Stomach (tissue), 9 donors: ENCODE results near the gene GPR62. TPM values are rescaled to one million over a fixed set of nuclear protein-coding genes. Genes with fewer than 3 reads are reported as not detected.

Source experiments
- DNase-seq, 2 donors: peaks; one replicate each; pipeline versions ENCODE4 v3.0.0 to v3.0.0-alpha.2; 2013 to 2019
- H3K27ac ChIP-seq, 5 donors: fragments of 200-600 bp in 4 of 5; sonication (generic) in 4 of 5; one replicate each; pipeline ENCODE4 v1.5.1; 2013 to 2019; ENCODE audit warnings: mild to moderate bottlenecking in 1 of 5, moderate library complexity in 1 of 5
- H3K27me3 ChIP-seq, 3 donors: fragments of 200-600 bp; sonication (generic); one replicate each; pipeline ENCODE4 v1.5.1; 2017 to 2019; ENCODE audit warnings: mixed run types in 1 of 3
- H3K36me3 ChIP-seq, 4 donors: fragments of 200-600 bp; sonication (generic); 1 replicate in 3 of 4; 2 replicates in 1 of 4; pipeline ENCODE4 v1.5.1; 2016 to 2019
- H3K4me1 ChIP-seq, 4 donors: fragments of 200-600 bp; sonication (generic); one replicate each; pipeline ENCODE4 v1.5.1; 2016 to 2019
- H3K4me3 ChIP-seq, 4 donors: fragments of 200-600 bp; sonication (generic) in 3 of 4; one replicate each; pipeline ENCODE4 v1.5.1; 2016 to 2019; ENCODE audit warnings: mild to moderate bottlenecking in 1 of 4
- H3K9me3 ChIP-seq, 4 donors: fragments of 200-600 bp; sonication (generic); one replicate each; pipeline ENCODE4 v1.5.1; 2016 to 2019
- EP300 ChIP-seq: sonication (generic); formaldehyde crosslinking; IDR thresholded peaks from one replicate; pipeline ENCODE4 v1.6.1; 2017; ENCODE audit warnings: antibody characterized with exemption
- POLR2A ChIP-seq, 4 donors: fragments of 450-650 bp; IDR thresholded peaks; one replicate each; pipeline ENCODE4 v1.6.1; 2016; ENCODE audit warnings: antibody characterized with exemption in 4 of 4, control low read depth in 2 of 4, mild to moderate bottlenecking in 1 of 4, moderate library complexity in 1 of 4
- POLR2AphosphoS5 ChIP-seq, 3 donors: sonication (generic); formaldehyde crosslinking; IDR thresholded peaks; one replicate each; pipeline ENCODE4 v1.6.1; 2016; ENCODE audit warnings: antibody characterized with exemption in 3 of 3
- WGBS, 5 donors: extraction: QIAGEN DNeasy Blood & Tissue Kit in 3 of 5; methylation state at CpG; one replicate each; pipeline versions ENCODE4 v1.1.5 to v1.1.7; 2013 to 2018; 5-methylcytosine and 5-hydroxymethylcytosine counted together
- intact Hi-C: fragments of 100-400 bp; cut with DNase I; formaldehyde crosslinking; loops from one replicate; pipeline ENCODE4 v1.15.1; 2023; ENCODE audit warnings: low total_unique reads
- polyA plus RNA-seq, 3 donors: library from polyadenylated mRNA; stranded (reverse); fragments of 200-250 nt; gene quantifications; one replicate each; pipeline ENCODE4 v1.2.3, GENCODE V29; 2013
- total RNA-seq, 5 donors: library from RNA; depleted of rRNA; stranded (reverse); fragments of >200 nt; gene quantifications; one replicate each; pipeline versions ENCODE4 v1.1.0 to v1.2.3, GENCODE V29; 2014 to 2016
- TF ChIP-seq, protein P1 (sequence below), 7 experiments: fragments of 450-650 bp in 4 of 7; fragments of 200-600 bp in 3 of 7; sonication (generic) in 3 of 7; IDR thresholded peaks; one replicate each; pipeline ENCODE4 v1.5.1; 2016 to 2019; ENCODE audit warnings: antibody characterized with exemption in 7 of 7, control low read depth in 2 of 7, mild to moderate bottlenecking in 1 of 7
- donor health status: healthy with polysubstance abuse.
- donor health status: Bipolar disorder and iron deficiency.
- donor health status: healthy.

GPR62 gene
- total and polyA plus RNA-seq, 8 donors = 0.25 TPM; not detected in 7

- intact Hi-C loops = loop anchor here (10.0 kb wide), 1 partner anchor 197 kb away; no protein-coding TSS in a partner anchor
- WGBS, 5 donors = 71 to 82% (median 80%) methylated on average over 10 to 13 of the region's 13 CpGs
Observed at GRCh38 chr3:51947215-51947900, 7.8 kb upstream of the GPR62 start.

DNA sequence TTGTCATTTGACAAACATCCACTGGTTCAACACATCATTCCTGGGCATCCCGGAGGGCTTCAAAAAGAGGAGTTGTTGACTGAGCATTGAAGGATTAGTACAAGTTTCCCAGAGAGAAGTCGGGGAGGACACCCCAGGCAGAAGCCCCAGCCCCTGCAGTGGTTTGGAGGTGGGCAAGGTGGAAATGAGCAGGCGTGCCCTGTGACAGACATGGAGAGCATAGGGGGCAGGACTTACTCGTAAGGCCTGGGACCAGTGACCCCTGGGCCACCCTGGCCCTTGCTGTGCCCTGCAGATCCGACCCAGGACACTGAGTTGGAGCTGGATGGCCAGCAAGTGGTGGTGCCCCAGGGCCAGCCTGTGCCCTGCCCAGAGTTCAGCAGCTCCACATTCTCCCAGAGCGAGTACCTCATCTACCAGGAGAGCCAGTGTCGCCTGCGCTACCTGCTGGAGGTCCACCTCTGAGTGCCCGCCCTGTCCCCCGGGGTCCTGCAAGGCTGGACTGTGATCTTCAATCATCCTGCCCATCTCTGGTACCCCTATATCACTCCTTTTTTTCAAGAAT, 7.1 kb upstream of the GPR62 start:
- Histone ChIP-seq H3K27ac (no peak overlapping the region), H3K9me3 (no peaks in the 10 kb centered on the region), H3K4me1 (peaks cover 4 to 5% (median 4%) of the 10 kb centered on the region in 4 donors), H3K4me3 (no peak overlapping the region), H3K36me3 (peaks cover 0 to 55% (median 42%) of the 10 kb centered on the region in 4 donors), H3K27me3 (no peaks in the 10 kb centered on the region)
- WGBS, 5 donors = 88 to 95% (median 94%) methylated on average over 9 to 10 of the region's 10 CpGs
- TF ChIP-seq, protein P1, sequence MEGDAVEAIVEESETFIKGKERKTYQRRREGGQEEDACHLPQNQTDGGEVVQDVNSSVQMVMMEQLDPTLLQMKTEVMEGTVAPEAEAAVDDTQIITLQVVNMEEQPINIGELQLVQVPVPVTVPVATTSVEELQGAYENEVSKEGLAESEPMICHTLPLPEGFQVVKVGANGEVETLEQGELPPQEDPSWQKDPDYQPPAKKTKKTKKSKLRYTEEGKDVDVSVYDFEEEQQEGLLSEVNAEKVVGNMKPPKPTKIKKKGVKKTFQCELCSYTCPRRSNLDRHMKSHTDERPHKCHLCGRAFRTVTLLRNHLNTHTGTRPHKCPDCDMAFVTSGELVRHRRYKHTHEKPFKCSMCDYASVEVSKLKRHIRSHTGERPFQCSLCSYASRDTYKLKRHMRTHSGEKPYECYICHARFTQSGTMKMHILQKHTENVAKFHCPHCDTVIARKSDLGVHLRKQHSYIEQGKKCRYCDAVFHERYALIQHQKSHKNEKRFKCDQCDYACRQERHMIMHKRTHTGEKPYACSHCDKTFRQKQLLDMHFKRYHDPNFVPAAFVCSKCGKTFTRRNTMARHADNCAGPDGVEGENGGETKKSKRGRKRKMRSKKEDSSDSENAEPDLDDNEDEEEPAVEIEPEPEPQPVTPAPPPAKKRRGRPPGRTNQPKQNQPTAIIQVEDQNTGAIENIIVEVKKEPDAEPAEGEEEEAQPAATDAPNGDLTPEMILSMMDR (IDR thresholded peaks at IDR 0.05) = no peak
- TF ChIP-seq POLR2A (IDR thresholded peaks at IDR 0.05) (no peak), POLR2AphosphoS5 (IDR thresholded peaks at IDR 0.05) (no peak), EP300 (no peak)
- DNase-seq = no peak
- intact Hi-C loops = loop anchor here (10.0 kb wide), 1 partner anchor 197 kb away; no protein-coding TSS in a partner anchor

More at GRCh38 chr3:51947215-51947900, 7.8 kb upstream of the GPR62 start:
- Histone ChIP-seq H3K4me3 (no peak overlapping the region), H3K4me1 (peaks cover 11 to 13% (median 12%) of the 10 kb centered on the region in 4 donors), H3K27me3 (no peaks in the 10 kb centered on the region), H3K27ac (no peak overlapping the region), H3K9me3 (no peaks in the 10 kb centered on the region), H3K36me3 (peaks cover 0 to 55% (median 42%) of the 10 kb centered on the region in 4 donors)
- no peak for DNase-seq
- TF ChIP-seq EP300 = no peak

GRCh38 chr3:51949121-51949520, 6.1 kb upstream of the GPR62 start:
- Histone ChIP-seq H3K4me3 (no peak overlapping the region), H3K36me3 (peaks cover 0 to 52% (median 42%) of the 10 kb centered on the region in 4 donors), H3K27me3 (no peaks in the 10 kb centered on the region), H3K27ac (no peak overlapping the region), H3K4me1 (no peaks in the 10 kb centered on the region), H3K9me3 (no peaks in the 10 kb centered on the region)
- TF ChIP-seq, protein P1 (IDR thresholded peaks at IDR 0.05) = no peak
- TF ChIP-seq POLR2AphosphoS5 (IDR thresholded peaks at IDR 0.05) (no peak), EP300 (no peak), POLR2A (IDR thresholded peaks at IDR 0.05) (no peak)
- no peak for DNase-seq
- intact Hi-C loops = loop anchor here (10.0 kb wide), 1 partner anchor 196 kb away; no protein-coding TSS in a partner anchor
- 87 to 95% (median 93%) methylated on average over 5 of the region's 5 CpGs for WGBS, 5 donors

DNA sequence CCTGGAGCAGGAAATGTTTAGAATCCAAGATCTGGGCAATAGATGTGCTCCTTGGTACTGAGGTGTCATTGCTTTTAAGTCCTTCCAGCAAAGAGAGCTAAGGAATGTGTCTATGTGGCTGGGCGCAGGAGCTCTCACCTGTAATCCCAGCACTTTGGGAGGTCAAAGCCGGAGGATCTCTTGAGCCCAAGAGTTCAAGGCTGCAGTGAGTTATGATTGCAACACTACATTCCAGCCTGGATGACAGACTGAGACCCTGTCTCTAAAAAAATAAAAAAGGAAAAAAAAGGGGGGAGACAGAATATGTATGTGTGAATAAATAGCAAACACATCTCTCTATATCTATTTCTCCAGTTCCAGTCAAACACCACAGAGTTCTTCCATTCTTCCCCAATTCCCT, 4.3 kb upstream of the GPR62 start:
- DNase-seq = no peak
- H3K4me3 ChIP-seq = no peak overlapping the region
- H3K4me1 ChIP-seq = peaks cover 6 to 12% (median 8%) of the 10 kb centered on the region in 4 donors
- H3K27me3 ChIP-seq = peaks cover 0 to 12% (median 0%) of the 10 kb centered on the region in 3 donors
- peaks cover 0 to 34% (median 27%) of the 10 kb centered on the region in 4 donors for H3K36me3 ChIP-seq
- no peak overlapping the region for H3K27ac ChIP-seq
- H3K9me3 ChIP-seq = no peaks in the 10 kb centered on the region
- intact Hi-C loops = no loop called here
- 87 to 98% (median 96%) methylated on average over 2 of the region's 2 CpGs for WGBS, 5 donors
- TF ChIP-seq POLR2AphosphoS5 (IDR thresholded peaks at IDR 0.05) (no peak), POLR2A (IDR thresholded peaks at IDR 0.05) (no peak), EP300 (no peak)
- TF ChIP-seq, protein P1 (IDR thresholded peaks at IDR 0.05) = no peak
